Measurements from ENCODE around the gene PRR19.

Gene PRR19

GRCh38 chr19:42271045-42271419 is 30.9 kb upstream of the PRR19 start:
- no peak overlapping the region for H3K4me3 ChIP-seq (ENCODE audit: low read depth, low read length)

- H3K4me3 ChIP-seq (ENCODE audit: low read depth, low read length) = no peak overlapping the region
Measured at GRCh38 chr19:42271861-42272534, 29.9 kb upstream of the PRR19 start.

DNA sequence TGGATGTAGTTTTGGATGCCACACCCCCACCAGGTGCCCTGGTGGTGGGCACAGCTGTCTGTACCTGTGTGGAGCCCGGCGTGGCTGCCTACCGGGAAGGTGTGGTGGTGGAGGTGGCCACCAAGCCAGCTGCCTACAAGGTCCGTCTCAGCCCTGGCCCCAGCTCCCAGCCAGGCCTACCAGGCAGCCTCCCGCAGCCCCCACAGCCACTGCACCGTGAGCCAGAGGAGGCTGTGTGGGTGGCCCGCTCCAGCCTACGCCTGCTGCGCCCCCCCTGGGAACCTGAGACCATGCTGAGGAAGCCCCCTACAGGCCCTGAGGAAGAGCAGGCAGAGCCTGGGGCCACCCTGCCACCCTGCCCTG is 29.4 kb upstream of the PRR19 start:
- no peak overlapping the region for H3K4me3 ChIP-seq (ENCODE audit: low read depth, low read length)

DNA sequence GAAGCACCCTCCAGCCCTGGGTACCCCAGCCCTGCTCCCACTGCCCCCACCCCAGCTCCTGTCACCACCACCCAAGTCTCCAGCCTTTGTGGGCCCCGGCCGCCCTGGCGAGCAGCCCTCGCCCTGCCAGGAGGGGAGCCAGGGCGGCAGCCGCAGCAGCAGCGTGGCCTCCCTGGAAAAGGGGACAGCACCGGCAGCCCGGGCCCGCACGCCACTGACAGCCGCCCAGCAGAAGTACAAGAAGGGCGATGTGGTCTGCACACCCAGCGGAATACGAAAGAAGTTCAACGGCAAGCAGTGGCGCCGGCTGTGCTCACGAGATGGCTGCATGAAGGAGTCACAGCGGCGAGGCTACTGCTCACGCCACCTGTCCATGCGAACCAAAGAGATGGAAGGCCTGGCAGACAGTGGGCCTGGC is 28.9 kb upstream of the PRR19 start:
- no peak overlapping the region for H3K4me3 ChIP-seq (ENCODE audit: low read depth, low read length)

- no peak overlapping the region for H3K4me3 ChIP-seq (ENCODE audit: low read depth, low read length)
Measured at GRCh38 chr19:42273407-42274064, 28.4 kb upstream of the PRR19 start.

DNA sequence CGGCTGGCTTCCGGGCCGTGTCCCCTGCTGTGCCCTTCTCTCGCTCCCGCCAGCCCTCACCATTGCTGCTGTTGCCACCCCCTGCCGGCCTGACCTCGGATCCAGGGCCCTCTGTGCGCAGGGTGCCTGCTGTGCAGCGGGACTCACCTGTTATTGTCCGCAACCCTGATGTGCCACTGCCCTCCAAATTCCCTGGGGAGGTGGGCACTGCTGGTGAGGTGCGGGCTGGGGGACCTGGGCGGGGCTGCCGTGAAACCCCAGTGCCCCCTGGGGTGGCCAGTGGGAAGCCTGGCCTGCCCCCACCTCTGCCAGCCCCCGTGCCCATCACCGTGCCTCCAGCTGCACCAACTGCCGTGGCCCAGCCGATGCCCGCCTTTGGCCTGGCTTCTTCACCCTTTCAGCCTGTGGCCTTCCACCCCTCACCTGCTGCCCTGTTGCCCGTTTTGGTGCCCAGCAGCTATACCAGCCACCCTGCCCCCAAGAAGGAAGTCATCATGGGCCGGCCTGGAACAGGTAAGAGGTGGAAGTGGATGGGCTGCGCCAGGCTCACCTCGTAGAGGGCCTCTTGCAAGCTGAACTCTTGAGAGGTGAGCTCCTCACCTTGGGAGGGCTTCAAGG is 27.8 kb upstream of the PRR19 start:
- no peak overlapping the region for H3K4me3 ChIP-seq (ENCODE audit: low read depth, low read length)

DNA sequence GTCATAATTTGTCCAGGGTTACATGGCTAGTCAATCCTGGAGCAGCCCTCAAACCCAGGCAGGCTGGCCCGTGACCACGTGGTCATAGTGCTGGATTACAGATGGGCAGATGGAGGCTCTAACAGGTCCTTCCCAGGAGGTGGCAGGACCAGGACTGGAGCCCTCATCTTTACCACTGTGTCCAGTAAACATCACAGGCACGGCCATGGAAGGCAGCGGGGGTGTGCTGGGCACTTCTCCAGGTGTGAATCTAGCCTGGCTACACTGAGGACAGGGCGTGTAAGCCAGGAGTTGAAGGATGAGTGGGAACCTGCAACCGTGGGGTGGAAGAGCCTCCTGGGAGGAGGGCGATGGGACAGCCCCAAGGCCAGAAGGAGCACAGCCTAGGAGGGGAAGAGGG is 26.8 kb upstream of the PRR19 start:
- no peak overlapping the region for H3K4me3 ChIP-seq (ENCODE audit: low read depth, low read length)

- H3K4me3 ChIP-seq (ENCODE audit: low read depth, low read length) = no peak overlapping the region
Measured at GRCh38 chr19:42275517-42275916, 26.4 kb upstream of the PRR19 start.

DNA sequence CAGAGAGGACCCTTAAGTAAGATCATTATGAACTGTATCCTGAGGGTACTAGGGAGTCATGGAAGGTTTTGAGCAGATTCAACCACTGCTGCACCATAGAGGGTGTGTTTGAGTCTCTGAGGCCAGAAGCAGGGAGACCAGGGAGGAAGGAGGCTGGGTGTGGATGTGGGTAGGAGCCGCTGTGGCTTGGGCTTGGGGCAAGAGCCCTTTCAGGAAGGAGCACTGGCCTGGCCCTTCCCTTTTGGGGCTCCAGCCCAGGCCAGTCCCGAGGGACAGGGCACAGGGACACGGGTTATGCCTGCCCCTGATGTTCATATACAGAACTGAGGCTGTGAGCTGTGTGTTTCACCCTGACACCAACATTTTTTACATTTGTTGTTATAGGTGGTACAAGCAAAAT is 25.6 kb upstream of the PRR19 start:
- H3K4me3 ChIP-seq (ENCODE audit: low read depth, low read length) = no peak overlapping the region

- H3K4me3 ChIP-seq (ENCODE audit: low read depth, low read length) = no peak overlapping the region
Measured at GRCh38 chr19:42276821-42277220, 25.1 kb upstream of the PRR19 start.

DNA sequence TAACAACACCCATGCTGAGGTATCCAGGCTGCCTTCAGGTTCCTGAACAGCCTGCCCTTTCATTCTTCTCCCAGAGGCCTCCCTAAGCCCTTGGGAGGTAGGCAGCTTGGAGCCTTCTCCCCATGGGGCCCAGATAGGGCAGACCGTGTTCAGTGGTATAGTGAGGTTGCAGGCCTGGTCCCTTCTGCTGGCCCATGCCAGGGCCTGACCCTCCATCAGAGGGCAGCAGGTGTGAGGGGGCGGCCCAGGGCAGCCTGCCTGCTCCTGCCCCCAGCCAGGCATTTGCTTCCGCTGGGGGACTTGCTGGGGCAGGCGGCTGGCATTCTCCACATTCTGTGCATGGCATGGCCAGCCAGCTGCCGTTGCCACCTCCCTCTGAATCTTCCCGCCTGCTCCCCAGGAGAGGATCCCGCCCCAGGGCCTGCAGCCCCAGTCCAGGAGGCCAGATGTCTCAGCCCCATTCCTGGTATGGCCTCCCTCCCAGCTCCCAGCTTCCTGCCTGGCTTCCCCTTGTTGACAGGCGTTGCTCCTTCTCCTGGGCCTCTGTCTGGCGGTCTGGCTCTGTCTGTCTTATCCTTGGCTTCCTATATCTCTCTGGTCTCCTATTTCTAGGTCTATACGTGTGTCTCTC is 24.0 kb upstream of the PRR19 start:
- no peak overlapping the region for H3K4me3 ChIP-seq (ENCODE audit: low read depth, low read length)

- H3K4me3 ChIP-seq (ENCODE audit: low read depth, low read length) = no peak overlapping the region
Measured at GRCh38 chr19:42278452-42279154, 23.3 kb upstream of the PRR19 start.

- peak overlapping the region; percentile 53 for H3K4me3 ChIP-seq (ENCODE audit: low read depth, low read length)
Measured at GRCh38 chr19:42279155-42279901, 22.6 kb upstream of the PRR19 start.

DNA sequence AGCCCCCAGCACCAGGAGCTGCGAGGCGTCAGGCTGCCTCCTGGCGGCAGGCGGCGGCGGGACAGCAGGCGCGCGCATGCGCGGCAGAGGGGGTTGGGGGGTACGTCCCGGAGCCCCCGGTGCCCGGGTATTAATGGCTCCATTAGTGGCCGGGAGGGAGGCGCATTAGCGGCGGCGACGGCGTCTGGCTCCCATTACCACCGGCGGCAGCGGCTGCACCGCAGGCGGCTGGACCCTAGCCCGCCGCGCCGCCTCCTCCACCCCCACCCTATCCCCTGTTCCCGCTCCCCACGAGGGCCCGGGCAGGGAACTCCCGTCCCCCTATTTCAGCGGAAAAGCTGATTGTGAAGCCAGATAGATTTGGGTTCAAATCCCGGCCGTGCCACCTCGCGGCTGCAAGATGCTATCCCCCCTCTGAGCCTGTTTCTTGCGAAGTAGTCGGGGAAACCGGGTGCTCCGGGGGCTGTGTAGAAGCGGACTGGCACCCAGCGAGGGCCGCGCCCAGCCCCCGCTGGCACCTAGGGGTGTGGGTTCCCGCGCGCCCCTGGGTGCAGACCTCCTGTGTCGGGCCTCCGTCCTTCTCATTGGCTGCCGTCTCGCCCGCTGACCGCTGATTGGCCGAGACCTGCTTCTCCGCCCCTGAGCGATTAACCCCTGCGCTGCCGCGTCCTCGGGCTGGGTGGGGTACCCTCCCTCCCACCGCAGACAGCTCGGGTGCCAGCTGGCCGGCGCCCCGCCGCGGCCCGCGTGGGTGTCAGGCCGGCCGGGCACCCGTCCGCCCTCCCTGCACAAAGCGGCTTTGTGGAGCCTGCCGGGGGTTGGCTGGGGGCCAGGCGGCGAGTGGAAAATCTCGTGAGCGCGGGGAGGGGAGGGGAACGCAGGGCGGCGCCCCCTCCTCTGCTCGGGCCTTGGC is 21.8 kb upstream of the PRR19 start:
- peak overlapping the region; percentile 53 for H3K4me3 ChIP-seq (ENCODE audit: low read depth, low read length)

GRCh38 chr19:42280815-42281145 is 21.2 kb upstream of the PRR19 start:
- H3K4me3 ChIP-seq (ENCODE audit: low read depth, low read length) = peak overlapping the region; percentile 53

GRCh38 chr19:42281146-42281826 is 20.6 kb upstream of the PRR19 start:
- peak overlapping the region; percentile 20 for H3K4me3 ChIP-seq (ENCODE audit: low read depth, low read length)

- no peak overlapping the region for H3K4me3 ChIP-seq (ENCODE audit: low read depth, low read length)
Measured at GRCh38 chr19:42281827-42282762, 19.8 kb upstream of the PRR19 start.

GRCh38 chr19:42282819-42283187 is 19.1 kb upstream of the PRR19 start:
- H3K4me3 ChIP-seq (ENCODE audit: low read depth, low read length) = no peak overlapping the region
